PFSK-1 (cell line): ENCODE results near the gene PPTC7.

Source experiments
- FOXP2 ChIP-seq: optimal IDR thresholded peaks from 2 replicates; pipeline ENCODE3; 2011; ENCODE audit warnings: borderline replicate concordance, control low read depth, inconsistent platforms; ENCODE audit not compliant: insufficient read depth; ENCODE audit errors: extremely low read length, extremely low read depth
- POLR2AphosphoS5 ChIP-seq: IDR thresholded peaks from 2 replicates; pipeline ENCODE4 v1.6.1; 2012; ENCODE audit warnings: low read depth, mild to moderate bottlenecking, control low read depth, low read length, moderate library complexity
- REST ChIP-seq, 2 experiments: IDR thresholded peaks; 2 replicates each; pipeline versions ENCODE4 v1.6.1 to v1.8.0; 2011 to 2012; ENCODE audit warnings: low read depth in 2 of 2, low read length in 2 of 2, control low read depth in 1 of 2, inconsistent platforms in 1 of 2, mild to moderate bottlenecking in 1 of 2, moderate library complexity in 1 of 2; ENCODE audit not compliant: insufficient read depth in 1 of 2
- SIN3A ChIP-seq: IDR thresholded peaks from 2 replicates; pipeline ENCODE4 v1.6.1; 2012; ENCODE audit warnings: mild to moderate bottlenecking, low read length, moderate library complexity, borderline replicate concordance; ENCODE audit not compliant: insufficient read depth
- TAF1 ChIP-seq: IDR thresholded peaks from 2 replicates; pipeline ENCODE4 v1.6.1; 2012; ENCODE audit warnings: low read length, control low read depth, borderline replicate concordance; ENCODE audit not compliant: insufficient read depth

The PPTC7 gene

DNA sequence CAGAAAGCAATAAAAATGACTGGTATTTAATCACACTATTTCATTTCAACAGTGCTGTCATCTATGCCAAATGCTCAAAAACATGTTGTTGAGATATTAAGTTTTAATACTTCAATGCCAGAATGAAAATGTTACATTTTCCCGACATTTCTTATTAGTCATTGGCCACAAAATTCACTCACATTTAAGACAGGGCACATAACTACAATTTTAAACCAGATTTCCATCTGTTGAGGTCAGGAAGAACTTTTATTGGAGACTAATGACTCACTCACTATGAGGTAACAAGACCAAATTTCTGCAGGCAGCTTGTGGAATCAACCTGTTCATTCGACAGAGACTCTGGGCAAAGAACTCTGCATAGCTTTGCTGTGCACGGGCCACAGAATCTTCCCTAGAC is 36.8 kb downstream of the PPTC7 start:
- TF ChIP-seq POLR2AphosphoS5 (no peak), FOXP2 (no peak), SIN3A (no peak), TAF1 (no peak)

DNA sequence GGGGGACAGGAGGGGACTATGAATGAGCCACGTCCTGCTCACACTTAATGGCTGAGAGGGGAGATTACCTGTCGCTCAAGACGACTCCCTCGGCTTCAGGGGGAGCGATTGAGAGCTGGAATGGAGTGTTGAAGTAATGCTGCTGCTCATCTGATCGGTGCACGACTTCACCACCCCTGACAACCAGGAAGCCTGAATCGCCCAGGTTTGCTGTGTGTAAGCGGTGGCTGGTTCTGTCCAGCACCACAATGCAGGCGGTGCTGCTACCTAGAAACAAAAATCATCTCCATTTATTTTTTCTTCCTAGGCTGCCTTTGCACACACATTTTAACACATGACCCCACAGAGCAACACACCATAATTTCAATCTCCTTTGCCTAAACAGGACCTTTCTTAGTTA is 37.3 kb downstream of the PPTC7 start:
- no peak for TF ChIP-seq SIN3A
- TF ChIP-seq POLR2AphosphoS5 = no peak
- no peak for TF ChIP-seq FOXP2
- TF ChIP-seq REST (IDR thresholded peaks at IDR 0.05; ENCODE audit: insufficient read depth in 1 of 2, low read depth in 2 of 2, low read length in 2 of 2) = 0 out of 4 replicates have a peak, but pooled peaks have one; percentile 25 to 46
- no peak for TF ChIP-seq TAF1

DNA sequence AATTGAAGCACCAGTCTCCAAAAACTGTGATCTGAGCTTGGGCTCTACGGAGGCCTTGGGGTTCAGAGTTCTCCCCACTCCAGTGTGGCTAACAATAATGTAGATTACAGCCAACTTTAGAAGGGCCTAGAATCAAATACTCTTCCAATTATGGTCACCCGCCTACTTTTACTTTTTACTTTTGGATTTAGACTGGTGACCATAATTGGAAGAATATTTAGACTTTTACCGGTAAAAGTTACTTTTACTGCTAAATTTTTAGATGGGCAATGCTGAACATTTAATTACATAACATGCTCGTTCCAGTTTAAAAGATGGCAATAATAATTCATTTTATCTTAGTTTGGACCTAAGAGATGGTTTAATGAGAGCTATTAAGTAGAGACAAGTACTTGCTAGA is 39.2 kb downstream of the PPTC7 start:
- TF ChIP-seq TAF1 (no peak), POLR2AphosphoS5 (no peak), SIN3A (no peak)

- TF ChIP-seq FOXP2 = no peak
- no peak for TF ChIP-seq REST (IDR thresholded peaks at IDR 0.05; ENCODE audit: insufficient read depth in 1 of 2, low read depth in 2 of 2, low read length in 2 of 2)
Measured at GRCh38 chr12:110543252-110543959, 39.7 kb downstream of the PPTC7 start.

DNA sequence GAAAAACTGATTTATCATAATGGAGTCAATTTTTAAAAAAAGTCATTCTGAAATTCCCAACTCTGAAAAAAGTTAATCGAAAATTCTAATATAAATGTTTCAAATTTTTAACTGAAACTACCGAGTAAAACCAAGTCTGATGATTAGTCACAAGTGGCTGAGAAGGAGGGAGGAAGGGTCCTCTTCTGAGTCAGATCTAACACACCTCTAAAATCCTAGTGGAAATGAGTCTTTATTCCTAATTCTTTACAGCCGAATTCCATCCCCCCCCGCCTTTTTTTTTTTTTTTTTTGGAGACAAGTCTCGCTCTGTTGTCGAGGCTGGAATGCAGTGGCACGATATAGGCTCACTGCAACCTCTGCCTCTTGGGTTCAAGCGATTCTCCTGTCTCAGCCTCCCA is 43.1 kb downstream of the PPTC7 start:
- no peak for TF ChIP-seq REST (IDR thresholded peaks at IDR 0.05; ENCODE audit: insufficient read depth in 1 of 2, low read depth in 2 of 2, low read length in 2 of 2)
- TF ChIP-seq TAF1 = no peak
- TF ChIP-seq FOXP2 = no peak
- no peak for TF ChIP-seq SIN3A
- no peak for TF ChIP-seq POLR2AphosphoS5

DNA sequence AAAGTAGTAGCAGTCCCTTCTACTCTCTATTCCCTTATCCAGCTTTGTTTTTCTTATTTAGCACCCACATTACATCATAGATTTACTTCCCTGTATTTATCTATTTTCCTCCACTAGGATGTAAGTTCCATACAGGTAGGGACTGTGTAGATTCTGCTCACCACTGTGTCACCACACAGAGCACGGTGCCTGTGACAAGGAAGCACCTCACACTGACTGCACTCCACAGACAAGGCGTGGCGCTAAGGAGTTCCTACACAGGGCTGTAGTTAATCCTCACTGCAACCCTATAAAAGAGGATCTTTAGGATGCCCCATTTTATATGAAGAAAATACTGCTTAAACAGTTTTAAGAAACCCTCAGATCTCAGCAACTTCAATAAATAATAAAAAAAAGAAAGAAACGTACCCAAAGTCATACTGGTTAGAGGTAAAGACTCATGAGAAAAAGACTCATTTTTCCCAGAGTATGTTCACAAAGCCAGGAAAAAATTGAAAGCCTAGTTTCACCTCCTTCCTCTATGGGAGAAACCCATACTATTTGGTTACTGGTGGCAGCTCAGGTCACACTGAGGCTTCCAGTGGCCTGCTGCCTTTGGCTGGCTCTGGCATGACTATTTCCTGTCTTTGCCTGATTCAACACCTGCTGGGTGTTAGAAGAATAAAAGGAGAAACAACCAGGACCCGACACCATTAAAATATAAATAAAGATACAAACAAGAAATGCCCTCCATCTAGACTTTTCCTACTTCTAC is 44.1 kb downstream of the PPTC7 start:
- no peak for TF ChIP-seq TAF1
- TF ChIP-seq FOXP2 = no peak
- no peak for TF ChIP-seq SIN3A
- no peak for TF ChIP-seq REST (IDR thresholded peaks at IDR 0.05; ENCODE audit: insufficient read depth in 1 of 2, low read depth in 2 of 2, low read length in 2 of 2)
- no peak for TF ChIP-seq POLR2AphosphoS5
